Stimulated activated CD8-positive, alpha-beta memory T cell treated with anti-CD3 and anti-CD28 coated beads, Interleukin-12 subunit alpha, Interleukin-12 subunit beta, amount 100 ng/mL, for 4 hours (primary cell): ENCODE results near the gene MYO5A.
"Not testable (repeated sequence)": the region's sequence is repeated elsewhere in the genome, so short reads cannot be mapped to it uniquely, and the experiment has no call there.

ENCODE experiments used
- DNase-seq: peaks from one replicate; pipeline ENCODE4 v3.0.0-alpha.2; 2020; ENCODE audit warnings: low read depth

Gene MYO5A

DNA sequence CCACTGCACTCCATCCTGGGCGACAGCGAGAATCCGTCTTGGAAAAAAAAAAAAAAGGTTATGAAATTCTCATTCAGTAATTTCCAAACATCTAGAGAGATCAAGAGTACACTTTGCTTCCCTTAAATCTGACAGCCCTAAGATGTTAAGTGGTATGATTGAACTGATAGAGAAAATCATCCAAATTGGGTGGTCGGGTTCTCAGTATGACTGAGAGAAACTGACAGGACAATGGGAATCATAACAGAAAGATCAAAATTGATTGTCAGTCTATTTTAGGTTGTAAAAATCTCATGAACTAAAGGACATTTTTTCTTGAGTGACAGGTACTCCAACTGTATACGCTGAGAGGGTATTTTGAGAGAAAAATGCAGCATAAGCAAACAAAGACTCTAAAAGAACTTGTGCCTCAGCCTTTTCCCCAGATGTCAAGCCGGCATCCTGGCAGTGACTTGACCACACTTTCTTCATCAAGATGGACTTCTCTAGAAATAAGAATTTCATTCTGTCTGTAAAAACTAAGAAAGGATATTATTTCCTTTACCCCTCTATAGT is 65.8 kb downstream of the MYO5A start:
- DNase-seq = no peak

DNA sequence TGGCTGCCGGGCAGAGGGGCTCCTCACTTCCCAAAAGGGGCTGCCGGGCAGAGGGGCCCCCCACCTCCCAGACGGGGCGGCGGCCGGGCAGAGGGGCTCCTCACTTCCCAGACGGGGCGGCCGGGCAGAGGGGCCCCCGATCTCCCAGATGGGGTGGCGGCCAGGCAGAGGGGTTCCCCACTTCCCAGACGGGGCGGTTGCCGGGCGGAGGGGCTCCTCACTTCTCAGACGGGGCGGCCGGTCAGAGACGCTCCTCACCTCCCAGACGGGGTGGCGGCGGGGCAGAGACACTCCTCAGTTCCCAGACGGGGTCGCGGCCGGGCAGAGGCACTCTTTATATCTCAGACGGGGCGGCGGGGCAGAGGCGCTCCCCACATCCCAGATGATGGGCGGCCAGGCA is 69.0 kb downstream of the MYO5A start:
- DNase-seq = not testable (repeated sequence)

DNA sequence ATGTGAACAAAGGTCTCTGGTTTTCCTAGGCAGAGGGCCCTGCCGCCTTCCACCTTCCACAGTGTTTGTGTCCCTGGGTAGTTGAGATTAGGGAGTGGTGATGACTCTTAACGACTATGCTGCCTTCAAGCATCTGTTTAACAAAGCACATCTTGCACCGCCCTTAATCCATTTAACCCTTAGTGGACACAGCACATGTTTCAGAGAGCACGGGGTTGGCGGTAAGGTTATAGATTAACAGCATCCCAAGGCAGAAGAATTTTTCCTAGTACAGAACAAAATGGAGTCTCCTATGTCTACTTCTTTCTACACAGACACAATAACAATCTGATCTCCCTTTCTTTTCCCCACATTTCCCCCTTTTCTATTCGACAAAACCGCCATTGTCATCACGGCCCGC is 69.4 kb downstream of the MYO5A start:
- DNase-seq = not testable (repeated sequence)

DNA sequence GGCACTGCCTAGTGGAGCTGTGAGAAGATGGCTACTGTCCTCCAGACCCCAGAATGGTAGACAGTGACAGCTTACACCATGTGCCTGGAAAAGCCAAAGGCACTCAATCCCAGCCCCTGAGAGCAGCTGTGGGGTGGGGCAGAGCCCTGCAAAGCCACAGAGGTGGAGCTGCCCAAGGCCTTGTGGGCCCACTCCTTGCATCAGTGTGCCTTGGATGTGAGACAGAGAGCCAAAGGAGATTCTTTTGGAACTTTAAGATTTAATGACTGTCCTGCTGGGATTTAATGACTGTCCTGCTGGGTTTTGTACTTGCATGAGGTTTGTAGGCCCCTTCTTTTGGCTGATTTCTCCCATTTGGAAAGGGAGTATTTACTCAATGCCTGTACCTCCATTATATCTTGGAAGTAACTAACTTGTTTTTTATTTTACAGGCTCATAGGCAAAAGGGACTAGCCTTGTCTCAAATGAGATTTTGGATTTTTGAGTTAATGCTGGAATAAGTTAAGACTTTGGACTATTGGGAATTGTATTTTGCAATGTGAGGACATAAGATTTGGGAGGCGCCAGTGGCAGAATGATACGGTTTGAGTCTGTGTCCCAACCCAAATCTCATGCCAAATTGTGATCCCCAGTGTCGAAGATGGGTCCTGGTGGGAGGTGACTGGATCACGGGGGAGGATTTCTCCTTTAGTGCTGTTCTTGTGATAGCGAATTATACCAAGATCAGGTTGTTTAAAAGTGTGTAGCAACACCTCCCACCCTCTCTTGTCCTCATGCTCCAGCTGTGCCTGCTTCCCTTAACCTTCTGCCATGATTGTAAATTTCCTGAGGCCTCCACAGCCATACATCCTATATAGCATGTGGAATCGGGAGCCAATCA is 80.4 kb downstream of the MYO5A start:
- DNase-seq = no peak

DNA sequence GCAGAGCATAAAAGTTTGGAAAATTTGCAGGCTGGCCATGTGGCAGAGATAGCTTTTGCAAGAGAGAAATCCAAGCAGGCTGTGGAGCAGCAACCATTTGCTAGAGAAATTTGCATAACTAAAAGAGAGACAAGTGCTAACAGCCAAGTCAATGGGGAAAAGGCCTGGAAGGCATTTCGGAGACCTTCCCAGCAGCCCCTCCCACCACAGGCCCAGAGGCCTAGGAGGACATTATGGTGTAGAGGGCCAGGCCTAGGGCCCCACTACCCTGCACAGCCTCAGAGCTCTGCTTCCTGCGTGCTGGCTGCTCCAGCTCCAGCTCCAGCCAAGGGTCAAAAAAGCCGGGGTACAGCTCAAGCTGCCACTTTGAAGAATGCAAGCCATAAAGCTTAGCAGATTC is 82.7 kb downstream of the MYO5A start:
- DNase-seq = no peak

DNA sequence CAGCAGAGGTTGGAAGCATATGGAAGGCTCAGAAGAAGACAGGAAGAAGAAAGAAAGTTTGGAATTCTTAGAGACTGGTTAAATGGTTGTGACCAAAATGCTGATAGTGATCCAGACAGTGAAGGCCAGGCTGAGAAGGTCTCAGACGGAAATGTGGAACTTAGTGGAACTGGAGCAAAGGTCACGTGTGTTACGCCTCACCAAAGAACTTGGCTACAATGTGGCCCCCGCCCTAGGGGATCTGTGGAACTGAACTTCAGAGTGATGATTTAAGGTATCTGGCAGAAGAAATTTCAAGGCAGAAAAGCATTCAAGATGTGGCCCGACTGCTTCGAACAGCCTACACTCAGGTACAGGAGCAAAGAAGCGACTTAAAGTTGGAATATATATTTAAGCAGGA is 83.1 kb downstream of the MYO5A start:
- DNase-seq = no peak

DNA sequence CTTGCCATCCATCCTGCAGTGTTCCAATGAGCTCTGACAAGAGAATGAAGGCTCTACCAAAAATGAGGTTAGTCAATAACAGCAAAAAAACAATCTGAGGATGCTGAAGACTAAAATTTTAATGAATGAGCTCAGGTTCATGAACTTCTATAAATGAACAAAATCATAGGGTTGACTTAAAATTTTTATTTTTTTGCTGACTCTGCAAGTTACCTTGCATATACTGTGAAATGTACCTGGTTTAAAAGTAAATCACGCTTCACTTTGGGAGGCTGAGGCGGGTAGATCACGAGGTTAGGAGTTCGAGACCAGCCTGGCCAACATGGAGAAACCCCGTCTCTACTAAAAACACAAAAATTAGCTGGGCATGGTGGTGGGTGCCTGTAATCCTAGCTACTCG is 85.5 kb downstream of the MYO5A start:
- DNase-seq = not testable (repeated sequence)

DNA sequence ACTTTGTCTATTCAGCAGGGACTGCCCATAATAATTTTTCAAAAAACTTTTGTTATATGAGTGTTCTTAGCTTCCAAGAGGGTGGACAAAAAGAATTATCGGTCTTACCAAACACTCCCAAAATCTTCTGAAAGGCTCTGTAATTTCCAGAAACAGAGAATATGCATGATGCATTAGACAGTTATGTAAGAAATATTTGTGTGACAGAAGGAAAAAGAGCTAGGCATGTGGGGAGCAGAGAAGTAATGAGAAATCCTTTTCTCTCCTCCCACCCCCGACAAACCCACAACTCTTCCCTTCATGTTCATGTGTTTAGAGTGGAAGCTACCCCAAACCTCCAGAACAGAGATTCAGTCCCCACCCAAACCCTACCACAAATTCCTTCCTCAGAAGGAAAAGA is 86.8 kb downstream of the MYO5A start:
- no peak for DNase-seq

DNA sequence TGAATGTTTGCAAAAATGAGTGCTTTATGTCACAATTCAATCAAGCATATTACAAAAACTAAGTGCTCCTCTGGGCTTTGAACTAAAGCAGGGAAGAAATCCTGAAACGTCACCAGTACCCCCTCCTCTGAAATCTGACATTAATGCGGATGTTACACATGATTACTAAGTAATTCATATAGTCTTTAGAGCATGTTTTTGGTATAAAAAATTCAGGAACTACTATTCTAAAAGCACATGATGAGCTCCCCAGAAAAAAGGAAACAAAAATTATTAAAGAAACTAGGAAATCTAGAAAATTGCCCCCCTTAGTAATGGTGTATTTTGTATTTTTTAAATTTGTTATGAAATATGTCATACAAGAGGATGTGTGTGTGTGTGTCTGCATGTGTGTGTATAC is 87.7 kb downstream of the MYO5A start:
- no peak for DNase-seq

DNA sequence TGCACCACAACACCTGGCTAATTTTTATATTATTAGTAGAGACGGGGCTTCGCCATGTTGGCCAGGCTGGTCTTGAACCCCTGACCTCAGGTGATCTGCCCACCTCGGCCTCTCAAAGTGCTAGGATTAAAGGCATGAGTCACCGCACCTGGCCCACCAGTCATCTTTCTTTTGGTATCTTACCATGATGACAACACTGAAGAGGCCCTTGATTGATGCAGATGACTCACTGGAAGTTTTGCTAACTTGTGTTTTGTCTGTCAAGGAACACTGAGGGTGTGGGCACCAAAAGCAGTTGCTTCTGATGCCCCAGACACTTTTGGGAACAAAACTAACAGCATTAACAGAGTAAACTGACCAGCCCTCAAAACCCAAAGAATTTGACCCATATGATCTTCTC is 88.3 kb downstream of the MYO5A start:
- DNase-seq = no peak

DNA sequence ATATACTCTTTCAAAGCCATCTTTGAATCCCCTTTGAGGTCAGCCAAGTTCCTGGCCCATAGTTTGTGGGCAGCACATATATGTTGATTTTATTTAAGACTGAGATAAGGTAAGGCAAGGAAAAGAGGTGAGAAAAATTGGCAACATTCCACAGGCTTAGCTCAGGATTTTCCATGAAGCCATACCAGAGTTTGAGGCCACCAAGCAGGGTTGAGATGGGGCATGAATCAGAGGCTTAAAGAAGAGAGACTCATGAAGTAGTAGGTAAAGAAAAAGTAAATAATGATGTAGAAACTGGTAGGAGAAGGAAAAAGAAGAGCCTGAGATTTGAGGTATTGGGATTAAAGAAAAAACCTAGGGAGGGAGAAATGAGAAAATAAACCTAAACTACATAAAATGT is 89.2 kb downstream of the MYO5A start:
- DNase-seq = no peak

DNA sequence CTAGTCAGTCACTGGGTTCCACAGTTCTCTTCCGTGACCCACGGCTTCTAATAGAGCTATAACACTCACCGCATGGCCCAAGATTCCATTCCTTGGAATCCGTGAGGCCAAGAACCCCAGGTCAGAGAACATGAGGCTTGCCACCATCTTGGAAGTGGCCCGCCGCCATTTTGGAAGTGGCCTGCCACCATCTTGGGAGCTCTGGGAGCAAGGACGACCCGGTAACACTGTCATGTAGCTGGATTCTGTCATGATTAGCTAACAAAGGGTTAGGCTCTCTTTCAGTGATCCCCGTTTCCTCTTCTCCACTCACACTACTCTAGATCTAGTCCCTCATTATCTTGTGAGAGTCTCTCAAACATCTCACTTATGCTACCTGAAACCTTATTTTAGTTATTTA is 89.6 kb downstream of the MYO5A start:
- DNase-seq = not testable (repeated sequence)

DNA sequence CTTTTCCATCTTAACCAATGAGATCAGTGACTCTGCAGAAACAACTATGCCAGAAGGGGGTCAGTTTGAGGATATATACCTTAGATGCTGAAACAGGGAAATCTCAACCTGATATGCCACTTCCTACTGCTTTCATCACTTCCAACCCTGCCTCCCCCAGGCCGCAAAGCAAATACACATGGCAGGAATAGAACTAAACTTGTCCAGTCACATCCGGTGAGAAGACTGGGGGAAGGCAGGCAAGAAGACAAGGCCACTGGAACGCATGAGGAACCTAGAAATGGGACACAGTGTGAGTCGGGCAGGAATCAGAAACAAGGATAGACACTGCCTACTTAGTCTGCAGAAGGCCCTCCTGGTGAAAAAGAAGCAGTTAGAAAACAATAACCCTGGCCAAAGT is 90.6 kb downstream of the MYO5A start:
- DNase-seq = no peak

DNA sequence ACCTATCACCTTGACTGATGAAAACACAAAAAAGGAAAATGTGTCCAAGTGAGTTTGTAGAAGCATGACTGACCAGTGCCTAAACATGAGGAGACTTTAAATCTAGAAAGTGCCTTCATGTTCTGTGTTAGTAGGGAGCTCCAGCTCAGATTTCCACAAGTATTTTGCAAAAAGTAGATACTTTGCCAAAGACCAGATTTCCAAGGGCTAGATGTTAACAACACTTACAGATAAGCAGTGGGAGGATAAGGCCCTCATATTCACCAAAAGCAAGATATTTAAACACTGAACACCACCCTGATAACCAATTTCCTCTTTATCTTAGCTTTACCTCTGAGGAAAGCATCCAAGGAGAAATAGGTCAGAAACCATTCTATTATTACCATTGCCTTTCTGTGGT is 91.0 kb downstream of the MYO5A start:
- no peak for DNase-seq

DNA sequence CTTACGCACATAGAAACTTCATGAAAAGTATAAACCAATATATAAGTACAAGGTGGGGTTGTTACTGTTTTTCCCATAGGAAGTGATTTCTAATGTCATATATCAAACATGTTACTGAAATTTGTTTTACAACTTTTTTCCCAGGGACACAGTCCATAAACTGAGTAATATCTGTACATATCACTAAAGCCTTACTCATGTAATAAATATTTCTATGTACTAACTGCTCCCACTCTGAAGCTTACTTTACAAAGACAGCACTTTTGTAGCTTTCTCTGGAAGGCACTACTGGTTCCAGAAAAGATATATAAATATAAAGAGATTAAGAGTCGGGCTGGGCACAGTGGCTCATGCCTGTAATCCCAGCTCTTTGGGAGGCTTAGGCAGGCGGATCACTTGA is 91.7 kb downstream of the MYO5A start:
- DNase-seq = no peak

DNA sequence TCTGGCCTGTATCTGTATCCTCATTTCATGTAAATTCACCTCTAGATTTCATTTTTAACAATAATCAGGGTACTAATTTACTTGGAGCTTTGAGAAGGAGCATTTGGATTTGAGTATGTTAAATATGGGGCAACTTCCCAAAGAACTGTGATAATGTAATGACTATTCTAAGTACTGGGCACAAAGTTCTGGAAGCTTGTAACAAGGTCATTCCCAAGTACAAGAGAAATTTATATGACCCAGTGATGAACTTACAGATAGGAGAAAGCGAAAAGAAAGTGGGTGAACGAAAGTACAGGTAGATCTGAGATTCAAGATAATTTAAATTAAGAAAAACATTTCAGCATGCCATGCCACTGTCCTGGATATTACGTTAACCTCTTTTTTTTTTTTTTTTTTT is 93.8 kb downstream of the MYO5A start:
- DNase-seq = no peak

DNA sequence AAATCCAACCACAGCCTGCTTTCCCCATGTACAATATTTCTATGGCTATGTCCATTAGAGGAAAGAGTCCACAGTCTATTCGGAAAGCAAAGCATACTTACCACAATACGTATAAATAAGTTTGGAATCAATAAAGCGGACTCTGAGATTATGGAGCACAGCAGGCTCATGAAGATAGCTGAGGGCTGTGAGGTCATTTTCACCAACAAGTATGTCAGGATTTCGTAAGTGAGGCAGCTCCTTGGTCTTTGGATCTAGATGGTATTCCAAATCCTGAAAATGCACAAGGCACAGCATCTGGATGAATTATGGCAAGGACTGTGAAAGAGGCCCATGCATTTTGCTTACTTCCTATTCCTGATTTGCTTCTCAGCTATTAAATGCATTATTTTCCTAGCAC is 100.4 kb downstream of the MYO5A start:
- no peak for DNase-seq

DNA sequence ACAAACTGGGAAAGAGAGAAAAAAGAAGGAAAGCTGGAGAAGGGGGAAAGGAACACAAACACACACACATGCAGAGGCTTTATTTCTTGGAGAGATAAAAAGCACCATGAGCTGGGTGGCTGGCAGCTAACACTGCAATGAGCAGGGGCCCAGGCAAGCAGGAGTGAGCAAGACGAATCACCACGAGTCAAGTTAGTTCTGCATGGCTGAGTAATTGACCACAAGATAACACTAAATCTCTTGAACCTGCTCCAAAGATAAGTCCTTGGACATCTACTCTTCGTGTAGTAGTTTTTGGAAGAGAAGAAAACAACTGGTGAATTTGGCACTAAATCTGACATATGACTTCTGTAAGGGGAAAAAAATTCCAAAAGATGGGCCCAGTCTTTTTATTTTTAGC is 100.9 kb downstream of the MYO5A start:
- DNase-seq = no peak

DNA sequence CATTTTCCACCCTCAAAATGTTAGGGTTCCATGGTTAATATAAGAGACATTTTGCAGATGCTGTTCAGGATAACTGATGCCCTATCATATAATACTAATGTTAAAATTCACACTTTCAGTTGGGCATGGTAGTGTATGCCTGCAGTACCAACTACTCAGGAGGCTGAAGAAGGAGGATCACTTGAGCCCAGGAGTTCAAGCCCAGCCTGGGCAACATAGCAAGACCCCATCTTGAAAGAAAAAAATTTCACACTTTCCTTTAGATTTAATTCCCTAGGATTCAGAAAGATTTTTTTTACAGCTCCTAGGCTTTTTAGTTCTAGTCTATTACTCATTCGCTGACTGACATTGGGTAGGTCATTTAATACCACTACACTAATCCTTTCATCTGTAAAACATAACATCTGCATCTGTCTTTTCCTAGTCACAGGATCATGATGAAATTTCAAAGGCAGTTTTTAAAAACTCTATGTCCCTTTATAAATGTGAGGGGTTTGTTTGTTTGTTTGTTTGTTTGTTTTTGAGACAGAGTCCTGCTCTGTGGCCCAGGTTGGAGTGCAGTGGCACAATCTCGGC is 103.7 kb downstream of the MYO5A start:
- no peak for DNase-seq

DNA sequence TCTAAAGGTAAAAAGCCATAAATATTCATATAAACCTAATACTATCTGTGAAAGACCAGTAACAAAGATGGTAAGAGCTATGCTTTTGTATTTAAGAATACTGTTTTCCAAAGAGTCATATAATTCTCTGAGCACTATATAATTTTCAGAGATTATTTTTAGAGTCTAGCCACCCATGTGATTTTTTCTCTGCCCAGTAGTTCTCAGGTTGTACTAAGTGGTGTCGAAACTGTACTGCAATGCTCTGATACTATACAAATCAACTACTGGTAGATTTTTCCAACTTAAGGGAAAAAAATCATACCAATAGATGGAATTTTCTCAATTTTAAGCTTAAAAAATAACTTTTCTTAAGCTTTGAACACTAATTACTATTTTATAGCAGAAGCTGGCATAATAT is 104.8 kb downstream of the MYO5A start:
- DNase-seq = no peak

DNA sequence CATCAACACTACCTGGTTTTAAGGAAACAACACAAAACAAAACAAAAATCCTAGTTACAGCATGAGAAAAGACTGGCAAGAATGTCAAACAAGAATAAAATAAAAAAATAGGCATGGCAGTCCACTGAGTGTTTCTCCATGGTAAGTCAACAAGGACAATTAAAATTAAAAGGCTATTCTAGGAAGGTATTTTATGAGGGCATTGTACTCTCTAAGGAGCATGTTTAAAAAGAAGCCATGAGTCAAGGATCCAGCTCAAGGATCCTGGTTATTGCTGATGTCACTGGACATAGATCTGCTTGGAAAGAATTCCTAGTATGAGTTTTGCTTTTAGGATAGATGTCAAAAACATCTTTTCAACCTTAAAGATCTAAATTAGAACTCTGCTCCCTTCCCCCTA is 106.7 kb downstream of the MYO5A start:
- no peak for DNase-seq

DNA sequence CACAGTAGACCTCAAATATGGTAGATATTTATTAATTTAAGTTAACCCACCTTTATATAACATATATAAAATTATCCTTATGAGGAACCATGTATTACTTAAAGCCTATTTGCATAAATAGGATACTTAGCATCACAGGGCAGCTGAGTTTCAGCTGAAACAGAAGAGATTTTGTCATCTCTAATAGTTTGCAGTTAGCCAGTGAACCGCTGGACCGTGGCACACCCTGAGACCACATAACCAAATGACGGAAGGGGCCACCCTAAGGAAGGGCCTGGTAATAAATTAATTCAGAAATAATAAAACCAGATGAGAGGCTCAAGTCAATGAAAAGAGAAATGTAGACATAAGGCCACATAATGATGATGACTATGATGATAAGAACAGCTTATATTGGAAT is 107.7 kb downstream of the MYO5A start:
- no peak for DNase-seq

DNA sequence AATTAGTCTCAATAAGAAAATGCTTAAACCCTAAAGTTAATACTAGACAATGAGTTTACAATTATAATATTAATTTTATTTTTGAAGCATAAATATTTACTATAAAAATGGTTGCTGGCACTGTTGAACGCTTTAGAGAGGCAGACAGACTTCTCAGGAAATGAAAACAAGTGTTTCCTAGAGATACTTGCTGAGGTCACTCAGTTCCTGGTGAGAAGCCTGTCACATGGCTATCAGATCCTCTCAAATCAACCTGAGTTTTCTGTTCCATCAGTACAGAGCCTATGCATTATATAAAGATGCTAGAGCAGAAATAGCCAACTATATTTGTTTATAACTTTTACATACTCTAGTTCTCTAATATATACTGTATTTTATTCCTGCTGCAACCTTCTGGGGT is 109.2 kb downstream of the MYO5A start:
- DNase-seq = no peak

DNA sequence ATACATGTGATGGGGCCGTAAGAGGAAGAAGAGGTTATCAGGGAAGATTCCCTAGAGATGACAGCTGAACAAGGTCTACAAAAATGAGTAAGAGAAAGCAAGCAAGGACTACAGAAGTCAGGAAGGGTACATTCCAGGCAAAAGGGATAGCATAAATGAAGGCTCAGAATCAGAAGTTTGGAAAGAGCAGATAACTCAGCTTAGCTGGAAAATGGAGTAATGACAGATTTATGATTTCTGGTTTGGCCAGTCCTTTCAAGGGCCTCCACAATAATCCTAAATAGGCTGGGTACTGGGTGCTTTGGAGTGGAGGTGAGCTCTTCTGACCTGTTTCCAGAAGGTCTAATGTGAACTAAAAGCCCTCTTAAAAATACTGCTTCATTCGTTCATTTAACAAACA is 110.7 kb downstream of the MYO5A start:
- DNase-seq = no peak
